Fibroblast of skin of left biceps (primary cell): ENCODE data around the gene AQP10.
"Not testable (repeated sequence)": the region's sequence is repeated elsewhere in the genome, so short reads cannot be mapped to it uniquely, and the experiment has no call there.

Source experiments
- DNase-seq, 2 experiments: peaks; one replicate each; pipeline ENCODE4 v3.0.0-alpha.2; 2013; ENCODE audit warnings: low read depth in 2 of 2

The AQP10 gene, protein sequence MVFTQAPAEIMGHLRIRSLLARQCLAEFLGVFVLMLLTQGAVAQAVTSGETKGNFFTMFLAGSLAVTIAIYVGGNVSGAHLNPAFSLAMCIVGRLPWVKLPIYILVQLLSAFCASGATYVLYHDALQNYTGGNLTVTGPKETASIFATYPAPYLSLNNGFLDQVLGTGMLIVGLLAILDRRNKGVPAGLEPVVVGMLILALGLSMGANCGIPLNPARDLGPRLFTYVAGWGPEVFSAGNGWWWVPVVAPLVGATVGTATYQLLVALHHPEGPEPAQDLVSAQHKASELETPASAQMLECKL

DNA sequence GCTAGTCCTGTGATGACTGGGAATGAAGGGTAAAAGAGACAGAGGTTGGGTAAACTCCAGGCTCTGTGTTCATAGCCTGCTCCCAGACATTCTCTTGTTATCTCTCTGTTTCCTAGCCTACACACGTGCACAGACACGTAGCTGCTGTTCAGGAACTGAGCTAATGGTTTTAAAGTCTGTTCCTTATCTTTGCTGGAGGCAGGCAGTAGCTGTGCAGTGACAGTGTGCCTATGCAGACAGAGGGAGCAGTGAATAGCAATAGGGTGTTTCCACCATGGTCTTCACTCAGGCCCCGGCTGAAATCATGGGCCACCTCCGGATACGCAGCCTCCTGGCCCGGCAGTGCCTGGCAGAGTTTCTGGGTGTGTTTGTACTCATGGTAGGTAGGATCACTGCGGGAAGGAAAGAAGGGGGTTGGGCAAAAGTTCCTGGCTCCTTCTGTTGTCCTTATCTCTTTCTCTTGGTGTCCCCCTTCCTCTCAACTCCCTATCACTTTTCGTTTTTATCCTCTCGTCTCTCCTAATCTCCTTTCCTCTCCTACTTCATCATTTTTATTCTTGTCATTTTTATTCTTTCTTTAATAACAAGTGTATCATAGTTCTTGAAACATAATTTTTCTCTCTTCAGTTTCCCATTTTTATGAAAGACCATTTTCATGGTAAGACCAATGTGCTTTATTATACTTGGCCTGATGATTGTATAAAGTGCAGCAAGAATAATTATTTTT is at the start of gene AQP10:
AQP10 (plus strand) TSS at position 212 of the 727 bp plus-strand sequence; CDS start at position 275, 63 bp downstream.
- DNase-seq: no peak

DNA sequence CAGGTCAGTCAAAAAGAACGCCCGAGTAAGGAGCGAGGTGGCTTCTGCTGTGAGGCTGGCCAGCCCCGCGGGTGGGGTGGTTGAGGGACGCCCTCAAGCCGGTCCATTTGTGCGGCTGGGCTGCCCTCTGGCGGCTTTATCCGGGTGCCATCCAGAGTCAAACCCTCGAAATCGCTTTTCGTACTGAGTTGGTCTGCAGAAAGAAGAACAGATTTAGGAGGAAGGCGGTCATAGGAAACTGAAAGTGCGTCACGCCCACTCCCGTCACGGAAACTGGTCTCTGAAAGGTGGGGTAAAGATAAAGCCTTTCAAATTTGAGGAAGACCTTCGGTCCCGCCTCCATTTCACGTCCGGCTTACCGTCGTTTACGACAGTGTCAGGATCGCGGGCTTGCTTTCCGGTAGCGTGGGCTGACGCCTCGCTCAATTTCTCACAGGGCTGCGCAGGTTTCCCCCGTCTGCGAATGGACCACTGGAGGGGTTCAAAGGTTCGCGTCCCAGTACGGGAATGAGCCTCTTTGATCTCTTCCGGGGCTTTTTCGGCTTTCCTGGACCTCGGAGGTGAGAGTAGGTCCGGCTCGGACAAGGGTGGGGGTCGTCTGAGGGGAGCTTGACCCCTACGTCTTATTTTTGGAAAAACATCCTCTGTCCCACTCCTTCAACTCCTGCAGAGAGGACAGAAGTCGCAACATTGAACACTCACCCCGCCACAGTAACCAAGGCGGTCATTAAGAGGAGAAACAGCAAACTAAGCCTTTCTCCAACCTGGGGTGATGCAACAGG is 48.5 kb upstream of the AQP10 start, which contains the start of gene HAX1:
HAX1 (plus strand) TSS at position 413 of the 782 bp plus-strand sequence; CDS start at position 508, 95 bp downstream.
- DNase-seq: peak; percentile 87 to 89

DNA sequence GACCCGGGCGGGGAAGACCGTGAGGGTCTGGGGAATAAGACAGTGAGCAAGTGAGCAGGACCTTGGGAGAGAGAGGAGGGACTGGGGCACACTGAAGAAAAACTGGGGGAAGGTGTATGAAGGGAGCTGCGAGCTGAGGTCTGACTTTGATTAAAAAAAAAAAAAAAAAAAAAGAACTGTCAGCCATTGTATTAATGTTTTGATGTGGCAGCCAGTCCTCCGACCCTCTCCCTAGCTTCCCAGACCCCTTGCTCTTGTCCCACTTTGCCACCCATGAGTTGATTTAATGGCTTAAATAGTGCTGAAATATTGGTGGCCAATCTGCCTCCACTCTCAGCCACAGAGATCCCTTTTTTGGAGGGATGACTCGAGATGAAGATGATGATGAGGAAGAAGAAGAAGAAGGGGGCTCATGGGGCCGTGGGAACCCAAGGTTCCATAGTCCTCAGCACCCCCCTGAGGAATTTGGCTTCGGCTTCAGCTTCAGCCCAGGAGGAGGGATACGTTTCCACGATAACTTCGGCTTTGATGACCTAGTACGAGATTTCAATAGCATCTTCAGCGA is 47.8 kb upstream of the AQP10 start:
- no peak for DNase-seq

DNA sequence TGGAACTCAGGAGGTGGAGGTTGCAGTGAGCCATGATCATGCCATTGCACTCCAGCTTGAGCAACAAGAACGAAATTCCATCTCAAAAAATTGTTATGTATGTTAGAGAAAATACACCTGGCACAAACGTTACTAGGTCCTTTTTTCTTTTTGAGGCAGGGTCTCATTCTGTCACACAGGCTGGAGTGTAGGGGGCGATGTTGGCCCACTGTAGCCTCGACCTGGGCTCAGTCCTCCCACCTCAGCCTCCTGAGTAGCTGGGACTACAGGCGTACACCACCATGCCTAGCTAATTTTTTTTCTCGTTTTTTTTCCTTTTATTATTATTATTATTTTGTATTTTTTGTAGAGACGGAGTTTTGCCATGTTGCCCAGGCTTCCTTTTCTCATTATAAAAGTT is 44.1 kb upstream of the AQP10 start:
- no peak for DNase-seq

DNA sequence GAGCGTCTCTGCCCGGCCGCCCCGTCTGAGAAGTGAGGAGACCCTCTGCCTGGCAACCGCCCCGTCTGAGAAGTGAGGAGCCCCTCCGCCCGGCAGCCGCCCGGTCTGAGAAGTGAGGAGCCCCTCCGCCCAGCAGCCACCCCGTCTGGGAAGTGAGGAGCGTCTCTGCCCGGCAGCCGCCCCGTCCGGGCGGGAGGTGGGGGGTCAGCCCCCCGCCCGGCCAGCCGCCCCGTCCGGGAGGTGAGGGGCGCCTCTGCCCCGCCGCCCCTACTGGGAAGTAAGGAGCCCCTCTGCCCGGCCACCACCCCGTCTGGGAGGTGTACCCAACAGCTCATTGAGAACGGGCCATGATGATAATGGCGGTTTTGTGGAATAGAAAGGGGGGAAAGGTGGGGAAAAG is 33.3 kb upstream of the AQP10 start:
- not testable (repeated sequence) for DNase-seq

DNA sequence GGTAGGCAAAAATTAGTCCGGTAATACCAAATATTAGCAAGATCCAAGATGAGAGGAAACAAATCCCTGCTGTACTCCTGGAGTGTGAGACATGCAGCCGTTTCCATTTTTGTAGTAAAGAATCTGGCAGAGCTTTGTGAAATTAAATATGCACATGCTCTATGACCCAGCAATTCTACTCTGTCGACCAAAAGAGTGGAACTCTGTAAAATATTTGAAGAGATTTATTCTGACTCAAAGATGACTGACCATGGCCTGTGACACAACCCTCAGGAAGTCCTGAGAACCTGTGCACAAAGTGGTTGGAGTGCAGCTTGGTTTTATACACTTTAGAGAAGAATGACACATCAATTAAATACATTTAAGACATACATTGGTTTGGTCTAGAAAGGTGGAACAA is 32.2 kb upstream of the AQP10 start:
- no peak for DNase-seq

DNA sequence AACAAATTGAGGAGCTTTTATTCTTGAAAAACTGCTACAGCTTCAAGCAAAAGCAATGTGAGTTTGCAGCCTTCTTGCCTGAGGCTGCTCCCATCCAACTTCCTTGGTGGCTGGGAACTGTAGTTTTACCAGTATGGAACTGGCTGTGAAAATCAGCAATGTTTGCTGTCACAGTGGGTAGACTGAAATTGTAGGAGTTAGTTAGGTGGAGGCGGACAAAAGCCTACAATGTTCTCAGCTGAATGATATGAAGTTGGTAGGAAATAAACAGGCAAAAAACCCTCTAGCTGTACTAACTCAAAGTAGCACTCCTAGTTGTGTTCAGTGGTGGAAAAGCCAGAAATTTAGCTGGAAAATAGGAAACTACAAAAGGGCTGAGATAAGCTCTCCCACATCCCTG is 30.0 kb upstream of the AQP10 start:
- no peak for DNase-seq

DNA sequence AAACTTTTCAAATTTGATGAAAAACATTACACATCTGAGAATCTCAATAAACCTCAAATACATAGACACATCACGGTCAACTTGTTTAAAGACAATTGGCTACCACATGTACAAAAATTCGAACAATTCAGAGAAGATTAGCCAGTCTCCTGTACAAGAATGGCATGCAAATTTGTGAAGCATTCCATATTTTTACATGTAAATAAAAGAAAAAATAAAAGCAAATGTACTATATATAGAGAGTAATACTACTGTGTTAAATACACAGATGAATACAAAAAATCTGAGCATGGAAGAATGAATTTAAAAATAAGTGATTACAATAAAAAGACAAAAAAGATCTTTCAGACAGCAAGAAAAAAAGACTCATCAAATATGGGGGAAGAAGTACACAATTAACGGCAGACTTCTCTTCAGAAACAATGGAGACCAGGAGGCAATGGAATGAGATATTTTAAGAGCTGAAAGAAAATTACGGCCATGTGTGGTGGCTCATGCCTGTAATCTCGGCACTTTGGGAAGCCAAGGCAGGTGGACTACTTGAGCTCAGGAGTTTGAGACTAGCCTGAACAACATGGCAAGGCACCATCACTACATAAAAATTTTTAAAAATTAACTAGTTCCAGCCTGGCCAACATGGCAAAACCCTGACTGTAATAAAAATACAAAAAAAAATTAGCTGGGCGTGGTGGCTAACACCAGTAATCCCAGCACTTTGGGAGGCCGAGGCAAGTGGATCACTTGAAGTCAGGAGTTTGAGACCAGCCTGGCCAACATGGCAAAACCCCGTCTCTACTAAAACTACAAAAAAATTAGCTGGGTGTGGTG is 25.3 kb upstream of the AQP10 start:
- DNase-seq: no peak

DNA sequence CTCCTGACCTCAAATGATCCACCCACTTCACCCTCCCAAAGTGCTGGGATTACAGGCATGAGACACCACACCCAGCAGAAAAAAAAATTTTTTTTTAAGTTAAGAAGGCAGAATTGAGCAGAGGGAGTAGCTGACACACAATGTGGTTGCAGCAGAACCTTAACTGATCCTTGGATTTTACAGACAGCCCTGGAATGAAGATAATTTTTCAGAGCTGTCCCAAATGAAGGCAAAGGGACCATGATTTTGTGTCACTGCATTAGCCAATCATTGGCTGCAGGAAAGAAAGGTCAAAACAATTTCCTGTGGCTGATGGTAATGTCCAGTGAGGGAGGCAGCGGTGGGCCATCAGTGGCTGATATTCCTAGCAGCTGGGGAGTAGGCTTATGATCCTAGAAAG is 19.3 kb upstream of the AQP10 start:
- no peak for DNase-seq

DNA sequence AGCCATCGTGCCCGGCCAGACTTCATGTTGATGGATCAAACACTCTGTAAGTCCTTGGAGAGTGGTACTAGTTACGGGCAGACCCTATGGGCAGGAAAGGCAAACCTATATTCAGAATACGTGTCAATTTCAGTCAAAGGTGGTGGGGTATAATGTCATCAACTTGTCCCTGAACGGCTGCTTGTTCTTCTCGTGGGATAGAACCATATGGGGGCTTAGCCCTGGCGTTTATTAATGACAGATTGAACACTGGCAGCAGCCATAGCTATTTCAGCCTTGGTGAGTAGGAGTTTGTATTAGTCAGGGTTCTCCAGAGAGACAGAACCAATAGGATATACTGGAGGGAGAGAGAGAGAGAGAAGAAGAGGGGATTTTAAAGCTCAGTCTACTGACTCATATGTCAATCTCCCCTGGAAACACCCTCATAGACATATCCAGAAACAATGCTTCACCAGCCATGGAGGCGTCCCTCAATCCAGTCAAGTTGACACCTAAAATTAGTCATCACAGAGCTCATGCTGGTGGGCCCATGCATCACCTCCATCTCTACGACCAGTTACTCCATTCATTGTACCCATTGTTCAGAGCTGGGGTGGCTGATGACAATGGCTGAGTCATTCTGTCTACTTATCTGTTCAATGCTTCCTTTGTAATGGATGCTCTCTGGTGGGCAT is 16.1 kb upstream of the AQP10 start:
- no peak for DNase-seq

DNA sequence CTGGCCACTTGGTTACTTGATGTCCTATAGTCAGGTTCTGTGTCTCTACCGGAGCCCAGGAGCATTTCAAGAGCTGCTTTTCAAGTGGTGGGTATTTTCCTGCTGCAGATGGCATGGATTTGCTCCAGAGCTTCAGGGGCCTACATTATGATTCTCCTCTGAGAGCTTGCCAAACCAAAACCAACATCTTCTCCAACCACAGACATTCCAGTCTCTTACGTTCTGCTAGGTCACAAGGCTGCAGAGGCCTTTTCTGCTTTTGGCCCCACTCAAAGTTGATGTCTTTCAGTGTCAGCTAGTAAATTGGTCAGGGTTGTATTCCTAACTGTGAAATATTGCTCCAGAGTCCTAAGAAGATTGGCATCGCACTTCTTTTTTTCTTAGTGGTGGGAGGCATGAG is 14.7 kb upstream of the AQP10 start:
- no peak for DNase-seq

DNA sequence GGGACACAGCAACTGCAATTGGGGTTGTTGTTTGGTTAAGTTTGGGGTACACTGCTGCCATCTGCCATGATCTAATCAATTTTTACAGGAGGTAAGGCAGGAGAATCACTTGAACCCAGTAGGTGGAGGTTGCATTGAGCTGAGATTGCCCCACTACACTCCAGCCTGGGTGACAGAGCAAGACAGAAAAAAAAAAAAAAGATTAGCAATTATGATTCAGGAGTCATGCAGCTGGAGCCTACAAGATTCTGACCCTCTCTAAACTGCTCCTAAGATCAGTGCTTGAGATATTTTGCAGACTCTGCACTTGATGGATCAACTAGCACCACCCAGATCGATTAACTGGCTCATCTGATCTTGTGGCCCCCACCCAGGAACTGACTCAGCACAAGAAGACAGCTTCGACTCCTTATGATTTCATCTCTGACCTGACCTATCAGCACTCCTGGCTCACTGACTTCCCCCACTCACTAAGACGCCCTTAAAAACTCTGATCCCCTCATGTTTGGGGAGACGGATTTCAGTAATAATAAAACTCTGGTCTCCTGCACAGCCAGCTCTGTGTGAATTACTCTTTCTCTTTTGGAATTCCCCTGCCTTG is 13.1 kb upstream of the AQP10 start:
- not testable (repeated sequence) for DNase-seq

DNA sequence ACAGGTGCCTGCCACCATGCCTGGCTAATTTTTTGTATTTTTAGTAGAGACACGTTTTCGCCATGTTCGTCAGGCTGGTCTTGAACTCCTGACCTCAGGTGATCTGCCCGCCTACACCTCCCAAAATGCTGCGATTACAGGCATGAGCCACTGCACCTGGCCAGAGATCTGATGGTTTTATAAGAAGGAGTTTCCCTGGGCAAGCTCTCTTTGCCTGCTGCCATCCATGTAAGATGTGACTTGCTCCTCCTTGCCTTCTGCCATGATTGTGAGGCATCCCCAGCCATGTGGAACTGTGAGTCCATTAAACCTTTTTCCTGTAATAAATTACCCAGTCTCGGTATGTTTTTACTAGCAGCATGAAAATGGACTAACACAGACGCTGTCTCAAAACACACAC is 11.8 kb upstream of the AQP10 start:
- not testable (repeated sequence) for DNase-seq

DNA sequence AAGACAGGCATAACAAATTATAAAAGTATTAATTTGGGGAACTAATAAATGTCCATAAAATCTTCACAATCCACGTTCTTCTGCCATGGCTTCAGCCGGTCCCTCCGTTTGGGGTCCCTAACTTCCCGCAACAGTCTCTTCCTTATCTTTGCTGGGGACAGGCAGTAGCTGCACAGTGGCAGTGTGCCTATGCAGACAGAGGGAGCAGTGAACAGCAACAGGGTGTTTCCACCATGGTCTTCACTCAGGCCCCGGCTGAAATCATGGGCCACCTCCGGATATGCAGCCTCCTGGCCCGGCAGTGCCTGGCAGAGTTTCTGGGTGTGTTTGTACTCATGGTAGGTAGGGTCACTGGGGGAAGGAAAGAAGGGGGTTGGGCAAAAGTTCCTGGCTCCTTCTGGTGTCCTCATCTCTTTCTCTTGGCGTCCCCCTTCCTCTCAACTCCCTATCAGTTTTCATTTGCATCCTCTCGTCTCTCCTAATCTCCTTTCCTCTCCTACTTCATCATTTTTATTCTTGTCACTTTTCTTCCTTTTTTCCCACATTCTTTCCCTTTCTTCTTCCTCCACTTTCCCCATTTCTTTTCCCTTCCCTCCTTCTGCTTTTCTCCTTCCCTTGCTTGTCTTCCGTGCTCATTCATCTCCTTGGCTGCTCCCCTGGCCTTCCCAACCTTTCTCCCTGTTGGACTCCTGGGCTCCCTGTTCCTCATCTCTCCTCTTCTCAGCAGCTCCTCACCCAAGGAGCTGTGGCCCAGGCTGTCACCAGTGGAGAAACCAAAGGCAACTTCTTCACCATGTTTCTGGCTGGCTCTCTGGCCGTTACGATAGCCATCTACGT is 8.4 kb upstream of the AQP10 start:
- not testable (repeated sequence) for DNase-seq

DNA sequence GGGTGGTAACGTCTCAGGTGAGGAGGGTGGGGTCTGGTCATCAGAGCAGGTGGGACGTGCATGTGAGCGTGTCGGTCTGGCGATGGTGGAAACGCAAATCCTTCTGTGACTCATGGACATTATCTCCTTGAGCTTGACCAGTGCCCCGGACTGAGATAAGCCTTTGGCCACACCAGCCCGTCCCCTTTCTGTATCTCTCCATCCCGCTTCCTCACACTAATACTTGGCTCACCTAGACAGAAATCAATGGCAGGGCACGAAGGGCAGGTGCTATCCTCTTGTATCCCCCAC is 7.9 kb upstream of the AQP10 start:
- DNase-seq: no peak

DNA sequence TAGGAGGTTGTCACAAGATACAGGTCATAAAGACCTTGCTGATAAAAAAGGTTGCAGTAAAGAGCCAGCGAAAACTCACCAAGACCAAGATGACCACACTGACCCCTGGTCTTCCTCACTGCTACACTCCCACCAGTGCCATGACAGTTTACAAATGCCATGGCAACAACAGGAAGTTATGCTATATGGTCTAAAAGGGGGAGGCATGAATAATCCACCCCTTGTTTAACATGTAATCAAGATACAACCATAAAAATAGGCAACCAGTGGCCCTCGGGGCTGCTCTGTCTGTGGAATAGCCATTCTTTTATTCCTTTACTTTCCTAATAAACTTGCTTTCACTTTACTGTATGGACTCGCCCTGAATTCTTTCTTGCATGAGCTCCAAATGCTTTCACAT is 6.7 kb upstream of the AQP10 start:
- not testable (repeated sequence) for DNase-seq

DNA sequence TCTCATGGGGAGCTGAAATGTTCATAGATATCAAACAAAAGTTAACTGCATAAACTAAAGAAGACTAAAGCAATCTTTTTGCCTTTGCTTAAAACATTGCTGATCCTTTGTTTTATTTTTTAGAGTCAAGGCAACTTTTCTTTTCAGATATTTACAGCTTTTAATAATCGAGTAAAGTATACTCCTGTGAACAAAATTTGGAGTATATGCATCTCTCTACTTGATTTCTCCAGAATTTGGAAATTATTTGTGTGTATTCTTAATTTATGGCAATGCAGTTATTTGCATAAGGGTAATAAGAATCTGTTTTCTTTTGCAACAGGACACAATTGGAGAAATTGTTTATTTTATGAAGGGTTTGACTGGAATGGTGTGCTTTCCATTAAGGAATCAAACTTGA is 4.2 kb upstream of the AQP10 start:
- no peak for DNase-seq

DNA sequence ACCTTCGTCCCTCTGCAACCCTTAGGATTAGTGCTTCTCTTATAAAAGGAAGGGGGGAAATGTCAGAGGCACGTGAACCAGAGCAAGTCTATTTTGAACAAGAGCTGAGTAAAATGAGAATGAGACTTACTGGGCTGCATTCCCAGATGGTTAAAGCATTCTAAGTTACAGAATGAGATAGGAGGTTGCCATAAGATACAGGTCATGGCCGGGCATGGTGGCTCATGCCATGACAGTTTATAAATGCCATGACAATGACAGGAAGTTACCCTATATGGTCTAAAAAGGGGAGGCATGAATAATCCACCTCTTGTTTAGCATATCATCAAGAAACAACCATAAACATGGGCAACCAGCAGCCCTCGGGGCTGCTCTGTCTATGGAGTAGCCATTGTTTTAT is 2.5 kb upstream of the AQP10 start:
- no peak for DNase-seq

DNA sequence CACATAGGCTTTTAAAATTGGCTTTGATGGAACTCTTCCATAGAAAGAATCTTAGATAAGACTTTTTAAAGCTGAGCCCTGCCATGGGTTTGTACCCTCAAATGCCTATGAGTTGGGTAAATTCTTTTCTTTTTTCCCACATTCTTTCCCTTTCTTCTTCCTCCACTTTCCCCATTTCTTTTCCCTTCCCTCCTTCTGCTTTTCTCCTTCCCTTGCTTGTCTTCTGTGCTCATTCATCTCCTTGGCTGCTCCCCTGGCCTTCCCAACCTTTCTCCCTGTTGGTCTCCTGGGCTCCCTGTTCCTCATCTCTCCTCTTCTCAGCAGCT is 679 bp downstream of the AQP10 start:
- not testable (repeated sequence) for DNase-seq

DNA sequence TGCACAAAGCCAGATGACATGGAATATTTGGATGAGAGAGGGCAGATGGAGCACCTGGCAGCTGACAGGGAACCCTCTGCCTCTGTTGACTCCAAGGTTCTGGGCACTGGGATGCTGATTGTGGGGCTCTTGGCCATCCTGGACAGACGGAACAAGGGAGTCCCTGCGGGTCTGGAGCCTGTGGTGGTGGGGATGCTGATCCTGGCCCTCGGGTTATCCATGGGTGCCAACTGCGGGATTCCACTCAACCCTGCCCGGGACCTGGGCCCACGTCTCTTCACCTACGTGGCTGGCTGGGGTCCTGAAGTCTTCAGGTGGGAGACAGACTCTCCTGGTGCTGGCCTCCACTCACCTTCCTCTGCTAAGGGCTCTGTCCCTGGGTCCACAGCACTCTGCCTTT is 2.6 kb downstream of the AQP10 start:
- DNase-seq: no peak
